Hepatocyte (in vitro differentiated cells): ENCODE data around the gene ASIC2. TPM values are rescaled to one million over a fixed set of nuclear protein-coding genes. Genes with fewer than 3 reads are reported as not detected.

Experiments
- DNase-seq: peaks from one replicate; pipeline ENCODE4 v3.0.0-alpha.2; 2016; ENCODE audit warnings: low spot score
- H2AFZ ChIP-seq: fragments of 200-600 bp; sonication (generic); 2 replicates; pipeline ENCODE4 v1.6.0; 2016; ENCODE audit warnings: antibody characterized with exemption, mild to moderate bottlenecking
- H3K27ac ChIP-seq: fragments of 200-600 bp; sonication (generic); 2 replicates; pipeline ENCODE4 v1.5.1; 2016; ENCODE audit warnings: mild to moderate bottlenecking
- H3K27me3 ChIP-seq: fragments of 200-600 bp; sonication (generic); 2 replicates; pipeline ENCODE4 v1.6.1; 2016
- H3K36me3 ChIP-seq: fragments of 200-600 bp; sonication (generic); replicated peaks from 2 replicates; pipeline ENCODE4 v1.5.1; 2016; ENCODE audit warnings: low read depth; ENCODE audit not compliant: insufficient read depth
- H3K4me1 ChIP-seq: fragments of 200-600 bp; sonication (generic); 2 replicates; pipeline ENCODE4 v1.5.1; 2016; ENCODE audit warnings: mild to moderate bottlenecking, moderate library complexity; ENCODE audit not compliant: insufficient read depth
- H3K4me2 ChIP-seq: fragments of 200-600 bp; sonication (generic); 2 replicates; pipeline ENCODE4 v1.6.0; 2016
- H3K4me3 ChIP-seq: fragments of 200-600 bp; sonication (generic); 2 replicates; pipeline ENCODE4 v1.5.1; 2016; ENCODE audit warnings: mild to moderate bottlenecking
- H3K79me2 ChIP-seq: fragments of 200-600 bp; sonication (generic); 2 replicates; pipeline ENCODE4 v1.6.0; 2017; ENCODE audit warnings: mild to moderate bottlenecking
- H3K9me2 ChIP-seq: fragments of 200-600 bp; sonication (generic); replicated peaks from 2 replicates; pipeline ENCODE4 v1.6.0; 2017; ENCODE audit warnings: mild to moderate bottlenecking; ENCODE audit not compliant: insufficient read depth
- H3K9me3 ChIP-seq: fragments of 200-600 bp; sonication (generic); 2 replicates; pipeline ENCODE4 v1.5.1; 2016; ENCODE audit warnings: low read depth, mild to moderate bottlenecking
- H4K20me1 ChIP-seq: fragments of 200-600 bp; sonication (generic); 2 replicates; pipeline ENCODE4 v1.6.0; 2016; ENCODE audit warnings: mild to moderate bottlenecking; ENCODE audit not compliant: insufficient read depth, poor library complexity, severe bottlenecking
- EZH2 ChIP-seq: fragments of 200-600 bp; sonication (generic); IDR thresholded peaks from 2 replicates; pipeline ENCODE4 v1.6.1; 2016; ENCODE audit warnings: antibody characterized with exemption, mild to moderate bottlenecking, borderline replicate concordance
- EZH2phosphoT487 ChIP-seq: fragments of 200-600 bp; sonication (generic); IDR thresholded peaks from one replicate; pipeline ENCODE4 v1.6.1; 2018; ENCODE audit warnings: antibody characterized with exemption, mild to moderate bottlenecking, low read depth, moderate library complexity; ENCODE audit not compliant: unreplicated experiment, severe bottlenecking
- WGBS: methylation state at CpG from one replicate; pipeline ENCODE4 v1.1.6; 2016; ENCODE audit warnings: low lambda C conversion rate; ENCODE audit errors: missing lambda C conversion rate; 5-methylcytosine and 5-hydroxymethylcytosine counted together
- polyA plus RNA-seq: library from polyadenylated mRNA; unstranded; fragments of >200 nt; fragmentation: Nextera tagmentation; extraction: Ambion mirVana; gene quantifications from 2 replicates; pipeline ENCODE4 v1.2.1, GENCODE V29; 2016
- total RNA-seq: library from RNA; depleted of rRNA; stranded (reverse); fragments of >200 nt; gene quantifications from 2 replicates; pipeline ENCODE4 v1.2.3, GENCODE V29; 2014
- TF ChIP-seq, protein P1 (sequence below): fragments of 200-600 bp; sonication (generic); IDR thresholded peaks from 2 replicates; pipeline ENCODE4 v1.5.1; 2016; ENCODE audit warnings: antibody characterized with exemption, mild to moderate bottlenecking; ENCODE audit not compliant: poor library complexity

The ASIC2 gene
- total and polyA plus RNA-seq, 2 experiments from 2014 or later, result 2.3 to 3.3 TPM

DNA sequence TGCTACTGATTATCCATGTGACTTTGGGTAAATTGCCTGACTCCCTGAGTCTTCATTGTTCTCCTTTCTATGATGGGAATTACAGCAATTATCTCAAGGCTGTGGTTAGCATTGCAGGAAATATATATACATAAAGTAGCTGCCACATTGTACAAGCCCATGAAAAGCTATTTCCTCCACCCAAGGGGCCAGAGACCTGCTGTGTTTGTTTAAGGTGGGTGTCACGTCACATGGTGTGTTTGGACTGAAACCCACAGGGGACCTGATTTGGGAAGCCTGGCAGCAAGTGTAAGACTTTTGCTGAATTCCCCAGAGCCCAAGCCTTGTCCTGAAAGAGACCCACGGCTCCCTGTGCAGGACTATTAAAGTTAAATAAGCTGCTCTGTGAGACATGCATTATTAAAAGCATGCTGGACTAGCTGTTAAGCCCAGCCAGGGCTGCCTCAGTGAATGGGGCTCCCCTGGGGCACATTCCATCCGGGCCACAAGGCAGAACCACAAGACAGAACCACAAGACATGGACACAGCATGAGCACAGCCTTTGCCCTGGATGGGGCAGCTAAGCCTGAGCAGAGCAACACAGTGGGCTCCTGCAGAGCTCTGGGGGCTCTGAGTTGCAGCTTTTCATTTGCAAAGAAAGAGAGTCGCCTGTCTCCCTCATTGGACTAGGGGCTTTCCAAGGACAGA lies 152.5 kb downstream of the ASIC2 start:
- H4K20me1 ChIP-seq, result no peaks in the 10 kb centered on the region
- H3K4me2 ChIP-seq, result no peak overlapping the region
- H3K27me3 ChIP-seq, result peaks cover 12% of the 10 kb centered on the region
- TF ChIP-seq, protein P1, sequence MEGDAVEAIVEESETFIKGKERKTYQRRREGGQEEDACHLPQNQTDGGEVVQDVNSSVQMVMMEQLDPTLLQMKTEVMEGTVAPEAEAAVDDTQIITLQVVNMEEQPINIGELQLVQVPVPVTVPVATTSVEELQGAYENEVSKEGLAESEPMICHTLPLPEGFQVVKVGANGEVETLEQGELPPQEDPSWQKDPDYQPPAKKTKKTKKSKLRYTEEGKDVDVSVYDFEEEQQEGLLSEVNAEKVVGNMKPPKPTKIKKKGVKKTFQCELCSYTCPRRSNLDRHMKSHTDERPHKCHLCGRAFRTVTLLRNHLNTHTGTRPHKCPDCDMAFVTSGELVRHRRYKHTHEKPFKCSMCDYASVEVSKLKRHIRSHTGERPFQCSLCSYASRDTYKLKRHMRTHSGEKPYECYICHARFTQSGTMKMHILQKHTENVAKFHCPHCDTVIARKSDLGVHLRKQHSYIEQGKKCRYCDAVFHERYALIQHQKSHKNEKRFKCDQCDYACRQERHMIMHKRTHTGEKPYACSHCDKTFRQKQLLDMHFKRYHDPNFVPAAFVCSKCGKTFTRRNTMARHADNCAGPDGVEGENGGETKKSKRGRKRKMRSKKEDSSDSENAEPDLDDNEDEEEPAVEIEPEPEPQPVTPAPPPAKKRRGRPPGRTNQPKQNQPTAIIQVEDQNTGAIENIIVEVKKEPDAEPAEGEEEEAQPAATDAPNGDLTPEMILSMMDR, result no peak
- no peak for TF ChIP-seq EZH2
- no peak for TF ChIP-seq EZH2phosphoT487
- no peak overlapping the region for H2AFZ ChIP-seq
- 49% methylated on average over 4 of the region's 4 CpGs for WGBS
- no peak for DNase-seq
- no peak overlapping the region for H3K27ac ChIP-seq
- H3K9me2 ChIP-seq, result no peaks in the 10 kb centered on the region
- H3K9me3 ChIP-seq, result no peaks in the 10 kb centered on the region
- H3K79me2 ChIP-seq, result no peaks in the 10 kb centered on the region
- H3K36me3 ChIP-seq, result no peaks in the 10 kb centered on the region
- H3K4me3 ChIP-seq, result no peak overlapping the region
- no peaks in the 10 kb centered on the region for H3K4me1 ChIP-seq

DNA sequence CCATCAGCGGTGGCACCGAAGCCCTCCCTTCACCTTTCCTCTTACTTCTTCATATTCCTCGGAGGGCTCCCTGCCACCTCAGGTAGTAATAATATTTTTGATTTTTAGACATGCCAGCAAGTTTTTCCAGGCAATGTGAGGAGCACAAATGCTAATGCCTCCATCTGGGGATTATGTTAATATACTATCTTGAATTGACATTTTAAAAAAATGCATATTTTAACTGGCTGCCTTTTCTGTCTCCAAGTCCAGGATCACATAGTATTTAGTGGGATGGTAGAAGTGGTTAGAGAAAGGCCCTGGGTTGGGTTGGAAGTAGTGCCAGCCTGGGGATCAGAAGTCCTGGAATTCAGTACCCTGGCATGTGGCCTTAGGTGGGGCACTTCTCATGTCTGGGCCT lies 154.5 kb downstream of the ASIC2 start:
- Histone ChIP-seq H3K9me3 (no peaks in the 10 kb centered on the region), H3K9me2 (no peaks in the 10 kb centered on the region), H4K20me1 (no peaks in the 10 kb centered on the region), H2AFZ (no peak overlapping the region), H3K27me3 (peaks cover 17% of the 10 kb centered on the region), H3K36me3 (no peaks in the 10 kb centered on the region), H3K79me2 (no peaks in the 10 kb centered on the region), H3K4me3 (no peak overlapping the region), H3K27ac (no peak overlapping the region), H3K4me1 (no peaks in the 10 kb centered on the region), H3K4me2 (no peak overlapping the region)
- no peak for DNase-seq
- 77% methylated on average over 3 of the region's 3 CpGs for WGBS
- TF ChIP-seq, protein P1, result no peak
- no peak for TF ChIP-seq EZH2
- TF ChIP-seq EZH2phosphoT487, result no peak

DNA sequence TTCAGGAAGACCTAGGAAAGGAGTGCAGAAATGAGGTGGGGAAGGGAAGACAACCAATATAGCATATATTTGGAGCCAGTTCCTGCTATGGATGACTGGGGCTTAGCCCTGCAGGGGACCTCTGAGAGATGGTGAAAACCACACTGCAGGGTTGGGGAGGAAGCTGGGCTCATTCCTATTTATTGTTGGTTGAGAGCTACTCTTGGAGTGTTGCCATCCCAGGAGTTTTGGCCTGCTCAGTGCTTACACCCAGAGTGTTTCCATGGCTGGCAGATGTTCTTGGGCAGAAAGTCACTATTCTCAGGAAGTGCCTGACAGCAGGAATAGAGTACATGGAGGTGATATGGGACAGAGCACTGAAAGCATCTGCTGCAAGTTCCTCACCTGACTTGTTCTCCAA lies 155.7 kb downstream of the ASIC2 start:
- H3K4me2 ChIP-seq, result no peak overlapping the region
- no peaks in the 10 kb centered on the region for H4K20me1 ChIP-seq
- H3K27ac ChIP-seq, result no peak overlapping the region
- H2AFZ ChIP-seq, result no peak overlapping the region
- peaks cover 17% of the 10 kb centered on the region for H3K27me3 ChIP-seq
- no peaks in the 10 kb centered on the region for H3K9me3 ChIP-seq
- no peaks in the 10 kb centered on the region for H3K9me2 ChIP-seq
- no peaks in the 10 kb centered on the region for H3K4me1 ChIP-seq
- no peaks in the 10 kb centered on the region for H3K36me3 ChIP-seq
- H3K79me2 ChIP-seq, result no peaks in the 10 kb centered on the region
- TF ChIP-seq, protein P1, result no peak
- TF ChIP-seq EZH2 (no peak), EZH2phosphoT487 (no peak)
- H3K4me3 ChIP-seq, result no peak overlapping the region
- no peak for DNase-seq

DNA sequence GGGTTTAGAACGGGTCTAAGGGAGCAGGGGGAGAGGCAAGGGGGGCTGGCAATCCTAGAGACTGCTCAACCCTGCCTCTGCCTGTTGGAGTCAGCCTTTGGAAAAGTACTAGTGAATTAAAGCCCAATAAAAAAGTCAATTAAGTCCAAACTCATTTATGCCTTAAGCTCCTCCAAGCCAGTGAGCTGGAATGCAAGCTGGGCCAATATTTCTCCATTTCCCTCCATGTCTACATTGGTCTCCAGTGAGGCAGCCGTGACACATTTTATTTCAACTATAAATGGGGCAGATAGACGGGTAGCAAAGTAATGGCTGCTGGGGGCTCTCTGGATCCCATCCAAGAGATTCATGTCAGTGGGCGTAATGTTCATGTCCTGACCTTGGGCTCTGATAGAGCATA lies 157.4 kb downstream of the ASIC2 start:
- no peak overlapping the region for H3K4me3 ChIP-seq
- H3K79me2 ChIP-seq, result no peaks in the 10 kb centered on the region
- TF ChIP-seq EZH2, result no peak
- no peak for TF ChIP-seq EZH2phosphoT487
- TF ChIP-seq, protein P1, result no peak
- no peak overlapping the region for H2AFZ ChIP-seq
- peaks cover 17% of the 10 kb centered on the region for H3K27me3 ChIP-seq
- WGBS, result 77% methylated on average over 4 of the region's 4 CpGs
- H3K9me2 ChIP-seq, result no peaks in the 10 kb centered on the region
- DNase-seq, result no peak
- no peaks in the 10 kb centered on the region for H3K4me1 ChIP-seq
- H3K9me3 ChIP-seq, result no peaks in the 10 kb centered on the region
- H3K36me3 ChIP-seq, result no peaks in the 10 kb centered on the region
- H4K20me1 ChIP-seq, result no peaks in the 10 kb centered on the region
- H3K27ac ChIP-seq, result no peak overlapping the region
- H3K4me2 ChIP-seq, result no peak overlapping the region
